Mesenchymal stem cell (in vitro differentiated cells and primary cell): ENCODE results near the gene PPP1R9B.

ENCODE experiments used
- DNase-seq: peaks from one replicate; pipeline ENCODE4 v3.0.0-alpha.2; 2013
- H2AFZ ChIP-seq: one replicate; pipeline ENCODE4 v1.6.1; 2013; ENCODE audit warnings: low read depth, mild to moderate bottlenecking, control low read depth, inconsistent platforms, low read length, moderate library complexity
- H2AK5ac ChIP-seq: 2 replicates; pipeline ENCODE4 v1.6.1; 2013; ENCODE audit warnings: low read length, moderate library complexity, mild to moderate bottlenecking, inconsistent platforms; ENCODE audit not compliant: severe bottlenecking
- H2BK120ac ChIP-seq: one replicate; pipeline ENCODE4 v1.6.1; 2013; ENCODE audit warnings: low read depth, mild to moderate bottlenecking, inconsistent platforms, low read length, moderate library complexity
- H2BK12ac ChIP-seq, 2 experiments: one replicate each; pipeline ENCODE4 v1.6.1; 2013; ENCODE audit warnings: inconsistent platforms in 2 of 2, low read length in 2 of 2, mild to moderate bottlenecking in 2 of 2, moderate library complexity in 2 of 2, control low read depth in 1 of 2
- H2BK15ac ChIP-seq: one replicate; pipeline ENCODE4 v1.6.1; 2013; ENCODE audit warnings: mild to moderate bottlenecking, low read depth, inconsistent platforms; ENCODE audit not compliant: poor library complexity, severe bottlenecking
- H2BK5ac ChIP-seq: 2 replicates; pipeline ENCODE4 v1.6.1; 2013; ENCODE audit warnings: low read depth, mild to moderate bottlenecking, low read length, control low read depth, inconsistent platforms; ENCODE audit not compliant: poor library complexity, severe bottlenecking
- H3K14ac ChIP-seq, 2 experiments: one replicate each; pipeline ENCODE4 v1.6.1; 2013; ENCODE audit warnings: inconsistent platforms in 2 of 2, low read length in 2 of 2, control low read depth in 1 of 2, mild to moderate bottlenecking in 1 of 2, moderate library complexity in 1 of 2
- H3K18ac ChIP-seq, 2 experiments: one replicate each; pipeline ENCODE4 v1.6.1; 2013; ENCODE audit warnings: inconsistent platforms in 2 of 2, low read length in 2 of 2, control low read depth in 1 of 2, low read depth in 1 of 2, mild to moderate bottlenecking in 1 of 2
- H3K23ac ChIP-seq, 2 experiments: one replicate each; pipeline ENCODE4 v1.6.1; 2013; ENCODE audit warnings: inconsistent platforms in 2 of 2, low read length in 2 of 2, mild to moderate bottlenecking in 2 of 2, moderate library complexity in 2 of 2, control low read depth in 1 of 2
- H3K27ac ChIP-seq: 2 replicates; pipeline ENCODE4 v1.5.1; 2013; ENCODE audit warnings: mild to moderate bottlenecking, moderate library complexity, low read length, control low read depth, inconsistent platforms; ENCODE audit not compliant: poor library complexity, severe bottlenecking
- H3K27me3 ChIP-seq, 2 experiments: 2 replicates each; pipeline versions ENCODE4 v1.6.1 to v1.7.0; 2013; ENCODE audit warnings: low read length in 2 of 2, mild to moderate bottlenecking in 2 of 2, moderate library complexity in 2 of 2, control low read depth in 1 of 2, inconsistent platforms in 1 of 2; ENCODE audit not compliant: control insufficient read depth in 1 of 2, insufficient read depth in 1 of 2
- H3K36me3 ChIP-seq, 2 experiments: 2 replicates each; pipeline versions ENCODE4 v1.6.1 to v1.7.0; 2013; ENCODE audit warnings: low read length in 2 of 2, control low read depth in 1 of 2, inconsistent platforms in 1 of 2, low read depth in 1 of 2, mild to moderate bottlenecking in 1 of 2; ENCODE audit not compliant: insufficient read depth in 2 of 2, control insufficient read depth in 1 of 2
- H3K4ac ChIP-seq, 2 experiments: one replicate each; pipeline ENCODE4 v1.6.1; 2013; ENCODE audit warnings: inconsistent platforms in 2 of 2, low read length in 2 of 2, mild to moderate bottlenecking in 2 of 2, moderate library complexity in 2 of 2, control low read depth in 1 of 2, low read depth in 1 of 2
- H3K4me1 ChIP-seq: 2 replicates; pipeline ENCODE4 v1.6.1; 2013; ENCODE audit warnings: low read depth, low read length, control low read depth; ENCODE audit not compliant: control insufficient read depth, insufficient read depth
- H3K4me2 ChIP-seq: 2 replicates; pipeline ENCODE4 v1.6.1; 2013; ENCODE audit warnings: low read length, mild to moderate bottlenecking, inconsistent platforms; ENCODE audit not compliant: poor library complexity, severe bottlenecking
- H3K4me3 ChIP-seq, 2 experiments: 2 replicates each; pipeline versions ENCODE4 v1.5.1 to v1.7.0; 2013; ENCODE audit warnings: low read length in 2 of 2, mild to moderate bottlenecking in 2 of 2, control low read depth in 1 of 2, low read depth in 1 of 2; ENCODE audit not compliant: insufficient read depth in 1 of 2
- H3K79me1 ChIP-seq: replicated peaks from 2 replicates; pipeline ENCODE4 v1.6.1; 2013; ENCODE audit warnings: mild to moderate bottlenecking, control low read depth, low read length, inconsistent platforms; ENCODE audit not compliant: poor library complexity, severe bottlenecking
- H3K9ac ChIP-seq: 2 replicates; pipeline ENCODE4 v1.7.0; 2013; ENCODE audit warnings: mild to moderate bottlenecking, low read length, moderate library complexity
- H3K9me3 ChIP-seq: 2 replicates; pipeline ENCODE4 v1.7.0; 2013; ENCODE audit warnings: mild to moderate bottlenecking, low read length; ENCODE audit not compliant: control insufficient read depth
- H4K8ac ChIP-seq: one replicate; pipeline ENCODE4 v1.6.1; 2013; ENCODE audit warnings: inconsistent platforms, mild to moderate bottlenecking, low read length, moderate library complexity
- H4K91ac ChIP-seq: one replicate; pipeline ENCODE4 v1.6.1; 2013; ENCODE audit warnings: mild to moderate bottlenecking, low read length, inconsistent platforms
- WGBS: methylation state at CpG from one replicate; pipeline ENCODE4 v1.1.7; 2013; ENCODE audit warnings: mixed read lengths; 5-methylcytosine and 5-hydroxymethylcytosine counted together

Gene PPP1R9B

DNA sequence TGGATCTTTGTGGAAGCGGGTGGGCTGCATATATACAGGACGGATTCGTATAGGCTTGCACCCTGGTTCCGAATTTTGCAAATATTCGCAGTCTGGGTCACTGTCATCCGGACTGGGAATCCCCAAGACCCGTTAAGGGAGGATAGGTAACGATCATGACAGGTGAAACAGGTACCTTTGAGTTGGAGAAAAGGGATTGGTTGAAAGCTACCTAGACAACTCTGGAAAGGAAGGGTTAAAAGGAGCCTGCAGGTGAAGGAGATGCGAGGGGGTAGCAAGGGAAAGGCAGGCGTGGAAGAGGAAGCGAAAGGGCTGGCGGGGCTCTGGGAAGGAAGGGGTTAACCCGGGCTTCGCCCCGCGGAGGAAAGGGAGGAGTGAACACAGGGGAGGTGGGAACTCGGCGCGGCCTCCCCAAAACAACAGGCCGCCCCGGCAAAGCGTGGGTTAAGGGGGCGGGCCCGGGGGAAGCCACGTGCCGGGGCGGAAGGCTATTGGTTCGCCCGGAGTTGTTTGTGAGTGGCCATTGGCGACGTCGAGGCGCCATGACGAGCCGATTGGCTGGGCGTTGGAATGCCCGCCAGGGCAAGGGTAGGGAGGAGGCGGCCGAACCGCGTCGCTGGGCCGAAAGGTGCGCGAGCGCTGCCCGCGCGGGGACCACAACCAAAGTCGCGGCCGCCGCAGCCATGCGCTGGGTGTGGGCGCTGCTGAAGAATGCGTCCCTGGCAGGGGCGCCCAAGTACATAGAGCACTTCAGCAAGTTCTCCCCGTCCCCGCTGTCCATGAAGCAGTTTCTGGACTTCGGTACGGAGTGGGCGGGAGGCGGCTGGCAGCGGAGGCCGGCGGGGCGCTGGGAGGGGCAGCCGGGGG lies 55.5 kb downstream of the PPP1R9B start, which contains the start of gene PDK2:
PDK2 (plus strand) TSS at position 599 of the 867 bp plus-strand sequence; CDS start at position 684, 85 bp downstream.
- H3K4ac ChIP-seq = peak within 1 kb of the TSS; percentile 68 to 83
- H3K4me1 ChIP-seq = peaks cover 25% of the 10 kb centered on the region
- peak within 1 kb of the TSS; percentile 85 for H2BK120ac ChIP-seq
- peak within 1 kb of the TSS; percentile 89 to 99 for H3K4me3 ChIP-seq
- H2BK15ac ChIP-seq = peak within 1 kb of the TSS; percentile 41
- peak within 1 kb of the TSS; percentile 96 for H3K9ac ChIP-seq
- H3K27me3 ChIP-seq = no peaks in the 10 kb centered on the region
- H4K8ac ChIP-seq = peak within 1 kb of the TSS; percentile 88
- peak within 1 kb of the TSS in 1 of 2 experiments; percentile 64 for H3K14ac ChIP-seq
- peak within 1 kb of the TSS; percentile 65 for H4K91ac ChIP-seq
- peak within 1 kb of the TSS; percentile 66 for H3K27ac ChIP-seq
- H3K36me3 ChIP-seq = peaks cover 34 to 40% of the 10 kb centered on the region in 2 experiments
- peak within 1 kb of the TSS; percentile 62 for H2AK5ac ChIP-seq
- DNase-seq = peak; percentile 96
- 2% methylated on average over 68 of the region's 68 CpGs for WGBS
- no peak within 1 kb of the TSS for H2BK5ac ChIP-seq
- no peaks in the 10 kb centered on the region for H3K9me3 ChIP-seq
- H2BK12ac ChIP-seq = peak within 1 kb of the TSS; percentile 51 to 65
- H3K4me2 ChIP-seq = peak within 1 kb of the TSS; percentile 85
- peaks cover 21% of the 10 kb centered on the region for H3K79me1 ChIP-seq
- peak within 1 kb of the TSS; percentile 72 for H2AFZ ChIP-seq
- H3K23ac ChIP-seq = peak within 1 kb of the TSS in 1 of 2 experiments; percentile 61
- peak within 1 kb of the TSS; percentile 63 to 79 for H3K18ac ChIP-seq

DNA sequence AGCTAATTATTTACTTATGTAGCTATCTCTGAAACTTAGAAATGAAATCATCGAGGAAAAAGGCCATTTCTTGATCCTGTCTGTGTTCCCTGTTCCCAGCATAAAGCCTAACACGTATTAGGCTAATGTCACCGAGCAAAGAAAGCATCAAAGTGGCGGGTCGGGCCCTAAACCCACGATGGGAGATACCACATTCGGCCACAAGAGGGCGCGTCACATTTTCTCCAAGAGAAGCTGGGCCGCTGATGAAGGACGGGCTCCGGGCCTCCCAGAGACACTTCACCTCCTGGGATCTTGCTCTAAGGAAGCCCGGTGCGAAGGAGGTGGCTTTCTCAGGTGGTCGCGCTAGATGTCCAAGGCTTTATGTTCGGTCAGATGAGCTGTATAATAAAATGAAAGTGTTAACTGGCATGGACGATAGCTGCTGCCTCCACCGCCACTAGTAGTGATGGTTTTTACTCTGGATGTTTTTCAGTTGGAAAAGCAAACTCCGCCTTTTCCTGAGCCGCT lies 56.2 kb downstream of the PPP1R9B start:
- H2AFZ ChIP-seq = peak overlapping the region; percentile 72
- WGBS = 2% methylated on average over 21 of the region's 21 CpGs

DNA sequence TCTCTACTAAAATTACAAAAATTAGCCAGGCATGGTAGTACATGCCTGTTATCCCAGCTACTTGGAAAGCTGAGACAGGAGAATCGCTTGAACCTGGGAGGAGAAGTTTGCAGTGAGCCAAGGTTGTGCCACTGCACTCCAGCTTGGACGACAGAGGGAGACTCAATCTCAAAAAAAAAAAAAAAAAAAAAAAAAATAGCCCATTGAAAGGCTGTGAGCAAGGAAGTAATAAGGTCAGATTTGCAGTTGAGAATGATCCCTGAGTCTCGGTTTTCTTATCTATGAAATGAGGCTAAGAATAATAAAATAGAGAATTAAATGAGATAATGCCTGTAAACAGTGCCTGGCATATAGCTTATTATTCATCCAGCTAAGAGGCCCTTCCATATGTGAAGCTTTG lies 56.7 kb downstream of the PPP1R9B start:
- H2BK12ac ChIP-seq = no peak overlapping the region
- H3K9me3 ChIP-seq = no peaks in the 10 kb centered on the region
- no peak overlapping the region for H2BK15ac ChIP-seq
- H2AK5ac ChIP-seq = no peak overlapping the region
- H3K4me2 ChIP-seq = no peak overlapping the region
- H2BK5ac ChIP-seq = no peak overlapping the region
- H3K27ac ChIP-seq = no peak overlapping the region
- H3K27me3 ChIP-seq = no peaks in the 10 kb centered on the region
- H4K91ac ChIP-seq = no peak overlapping the region
- peaks cover 20% of the 10 kb centered on the region for H3K4me1 ChIP-seq
- H3K18ac ChIP-seq = no peak overlapping the region
- peaks cover 24% of the 10 kb centered on the region for H3K79me1 ChIP-seq
- H3K4ac ChIP-seq = no peak overlapping the region
- no peak overlapping the region for H3K14ac ChIP-seq
- H3K9ac ChIP-seq = peak overlapping the region; percentile 90
- no peak overlapping the region for H4K8ac ChIP-seq
- no peak for DNase-seq
- peaks cover 40 to 47% of the 10 kb centered on the region in 2 experiments for H3K36me3 ChIP-seq
- H2BK120ac ChIP-seq = no peak overlapping the region
- no peak overlapping the region for H2AFZ ChIP-seq
- WGBS = 50% methylated on average over 3 of the region's 3 CpGs
- no peak overlapping the region for H3K23ac ChIP-seq
- H3K4me3 ChIP-seq = no peak overlapping the region

More for the DNA sequence above, 56.2 kb downstream of the PPP1R9B start:
- Histone ChIP-seq H3K9me3 (no peaks in the 10 kb centered on the region), H3K23ac (no peak overlapping the region), H2BK5ac (no peak overlapping the region), H4K8ac (no peak overlapping the region), H3K27me3 (no peaks in the 10 kb centered on the region), H2BK120ac (no peak overlapping the region), H2AK5ac (no peak overlapping the region), H3K14ac (no peak overlapping the region), H3K36me3 (peaks cover 41 to 47% of the 10 kb centered on the region in 2 experiments), H3K4me2 (peak overlapping the region; percentile 84), H2BK12ac (no peak overlapping the region), H3K18ac (no peak overlapping the region), H3K27ac (peak overlapping the region; percentile 66), H3K4ac (no peak overlapping the region), H4K91ac (no peak overlapping the region), H3K4me3 (peak overlapping the region in 1 of 2 experiments; percentile 99), H3K9ac (peak overlapping the region; percentile 90), H3K79me1 (peaks cover 21% of the 10 kb centered on the region), H2BK15ac (no peak overlapping the region), H3K4me1 (peaks cover 21% of the 10 kb centered on the region)
- DNase-seq = peak; percentile 90

DNA sequence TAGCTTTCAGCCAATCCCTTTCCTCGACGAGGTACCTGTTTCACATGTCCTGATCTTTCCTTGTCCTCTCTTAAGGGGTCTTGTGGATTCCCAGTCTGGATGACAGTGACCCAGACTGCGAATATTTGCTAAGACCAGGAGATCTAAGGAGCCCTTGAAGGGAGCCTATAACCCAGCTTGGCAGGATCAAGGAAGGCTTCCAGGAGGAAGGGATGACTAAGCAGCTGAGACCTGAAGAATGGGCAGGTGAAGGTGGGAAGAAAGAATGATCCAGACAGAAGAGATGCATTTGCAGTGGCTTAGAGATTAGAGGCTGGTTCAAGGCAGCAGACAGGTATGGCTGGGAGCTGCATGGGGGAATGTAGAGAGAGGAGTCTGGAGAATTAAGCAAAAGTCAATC lies 57.2 kb downstream of the PPP1R9B start:
- 86% methylated on average over 3 of the region's 3 CpGs for WGBS
- Histone ChIP-seq H2BK12ac (no peak overlapping the region), H2BK15ac (no peak overlapping the region)

More for the DNA sequence above, 57.2 kb downstream of the PPP1R9B start:
- Histone ChIP-seq H2AK5ac (peak overlapping the region; percentile 59), H2BK120ac (no peak overlapping the region), H3K36me3 (peaks cover 40 to 49% of the 10 kb centered on the region in 2 experiments), H3K18ac (no peak overlapping the region), H3K27ac (peak overlapping the region; percentile 17), H3K4me2 (no peak overlapping the region), H3K14ac (no peak overlapping the region), H3K4me3 (no peak overlapping the region), H4K8ac (no peak overlapping the region), H3K23ac (no peak overlapping the region), H2BK5ac (no peak overlapping the region), H3K4ac (no peak overlapping the region), H2AFZ (no peak overlapping the region), H3K79me1 (peaks cover 26% of the 10 kb centered on the region), H4K91ac (no peak overlapping the region), H3K9me3 (no peaks in the 10 kb centered on the region), H3K4me1 (peaks cover 20% of the 10 kb centered on the region), H3K27me3 (no peaks in the 10 kb centered on the region), H3K9ac (peak overlapping the region; percentile 30)
- no peak for DNase-seq
